ENCODE measurements around the gene PCDHA12. TPM values are rescaled to one million over a fixed set of nuclear protein-coding genes. Genes with fewer than 3 reads are reported as not detected.

The PCDHA12 gene
- polyA plus RNA-seq, 1 donor from 2014 or later: 12.8 TPM

DNA sequence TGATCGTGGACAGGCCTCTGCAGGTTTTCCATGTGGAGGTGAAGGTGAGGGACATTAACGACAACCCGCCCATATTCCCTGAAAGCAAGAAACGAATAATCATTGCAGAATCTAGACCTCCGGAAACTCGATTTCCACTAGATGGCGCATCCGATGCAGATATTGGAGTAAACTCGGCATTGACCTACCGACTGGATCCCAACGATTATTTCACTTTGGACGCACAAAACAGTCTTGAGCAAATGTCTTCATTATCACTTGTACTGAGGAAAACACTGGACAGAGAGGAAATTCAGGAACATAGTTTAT is 7.4 kb downstream of the PCDHA12 start:
- H3K9me2 ChIP-seq (ENCODE audit: insufficient read depth, low read length): no peaks in the 10 kb centered on the region
- H3K4me2 ChIP-seq (ENCODE audit: low read length): no peak overlapping the region
- peak overlapping the region; percentile 28 for H3K4me3 ChIP-seq (ENCODE audit: low read length)
- H3K36me3 ChIP-seq (ENCODE audit: insufficient read depth, low read length): peaks cover 42% of the 10 kb centered on the region
- H3K79me2 ChIP-seq (replicated peaks; ENCODE audit: insufficient read depth, low read length): peaks cover 43% of the 10 kb centered on the region
- H3F3A ChIP-seq (ENCODE audit: insufficient read depth, low read length, poor library complexity, severe bottlenecking): no peaks in the 10 kb centered on the region
- H3K27me3 ChIP-seq (ENCODE audit: insufficient read depth, low read depth, low read length): no peaks in the 10 kb centered on the region
- no peak overlapping the region for H3K9ac ChIP-seq (ENCODE audit: low read length)
- TF ChIP-seq EZH2 (IDR thresholded peaks at IDR 0.05; ENCODE audit: borderline replicate concordance, insufficient read depth, low read length, poor library complexity, severe bottlenecking): no peak
- no peak for TF ChIP-seq RAD21 (conservative IDR thresholded peaks at IDR 0.05)
- no peak for TF ChIP-seq EP300 (conservative IDR thresholded peaks at IDR 0.05; ENCODE audit: poor library complexity, severe bottlenecking)
- no peak for TF ChIP-seq TAF1 (IDR thresholded peaks at IDR 0.05; ENCODE audit: low read depth)
- no peak for TF ChIP-seq CTCF (IDR thresholded peaks at IDR 0.05; ENCODE audit: poor library complexity, severe bottlenecking)
- no peak for TF ChIP-seq SMC3 (conservative IDR thresholded peaks at IDR 0.05; ENCODE audit: poor library complexity)
- no peak for TF ChIP-seq POLR2AphosphoS5 (IDR thresholded peaks at IDR 0.05)
- TF ChIP-seq REST (IDR thresholded peaks at IDR 0.05; ENCODE audit: borderline replicate concordance): no peak
- no peak for TF ChIP-seq MXI1 (conservative IDR thresholded peaks at IDR 0.05; ENCODE audit: poor library complexity, severe bottlenecking)
- H2AFZ ChIP-seq (ENCODE audit: low read depth, low read length): no peak overlapping the region
- no peaks in the 10 kb centered on the region for H4K20me1 ChIP-seq (ENCODE audit: insufficient read depth)
- no peak overlapping the region for H3K27ac ChIP-seq (ENCODE audit: low read length)
- peaks cover 38% of the 10 kb centered on the region for H3K9me3 ChIP-seq (ENCODE audit: low read length)

GRCh38 chr5:140883373-140883772 is 8.3 kb downstream of the PCDHA12 start:
- TF ChIP-seq EZH2 (IDR thresholded peaks at IDR 0.05; ENCODE audit: borderline replicate concordance, insufficient read depth, low read length, poor library complexity, severe bottlenecking): no peak
- TF ChIP-seq REST (IDR thresholded peaks at IDR 0.05; ENCODE audit: borderline replicate concordance): no peak
- TF ChIP-seq CTCF (IDR thresholded peaks at IDR 0.05; ENCODE audit: poor library complexity, severe bottlenecking): no peak

More at GRCh38 chr5:140883373-140883772, 8.3 kb downstream of the PCDHA12 start:
- Histone ChIP-seq H3K4me2 (ENCODE audit: low read length) (no peak overlapping the region), H3K27me3 (ENCODE audit: insufficient read depth, low read depth, low read length) (no peaks in the 10 kb centered on the region), H3F3A (ENCODE audit: insufficient read depth, low read length, poor library complexity, severe bottlenecking) (no peaks in the 10 kb centered on the region), H3K36me3 (ENCODE audit: insufficient read depth, low read length) (peaks cover 34% of the 10 kb centered on the region), H3K9me3 (ENCODE audit: low read length) (peaks cover 37% of the 10 kb centered on the region), H2AFZ (ENCODE audit: low read depth, low read length) (no peak overlapping the region), H3K9ac (ENCODE audit: low read length) (no peak overlapping the region), H3K27ac (ENCODE audit: low read length) (no peak overlapping the region), H3K4me3 (ENCODE audit: low read length) (no peak overlapping the region), H4K20me1 (ENCODE audit: insufficient read depth) (no peaks in the 10 kb centered on the region), H3K79me2 (replicated peaks; ENCODE audit: insufficient read depth, low read length) (peaks cover 44% of the 10 kb centered on the region), H3K9me2 (ENCODE audit: insufficient read depth, low read length) (no peaks in the 10 kb centered on the region)

Measured in neural cell (in vitro differentiated cells).